Measurements from ENCODE around the gene OR4D10.

Gene OR4D10

DNA sequence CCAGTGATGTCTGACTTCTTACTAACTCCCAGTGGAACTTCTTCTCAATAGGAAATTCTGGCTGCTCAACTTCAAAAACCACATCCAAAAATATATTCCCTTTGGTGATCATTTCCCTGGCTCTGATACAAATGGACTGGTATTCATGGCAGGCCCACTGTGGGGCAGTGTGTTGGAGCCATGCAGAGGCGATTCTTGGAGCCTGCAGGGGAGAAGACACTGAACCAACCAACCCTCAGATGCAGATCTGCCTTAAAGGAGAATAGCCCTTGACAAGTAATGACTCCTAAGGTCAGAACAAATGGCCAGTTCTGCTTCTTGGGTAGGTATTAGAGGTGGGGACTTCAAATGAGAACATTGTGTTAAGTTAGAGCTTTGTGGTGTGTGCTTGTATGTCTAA lies 50.4 kb downstream of the OR4D10 start:
- Histone ChIP-seq H3K27ac (ENCODE audit: low read depth, low read length) (no peak overlapping the region), H3K9me3 (ENCODE audit: control insufficient read depth, insufficient read depth, low read depth, low read length) (no peaks in the 10 kb centered on the region), H3K9ac (ENCODE audit: low read length) (no peak overlapping the region), H3K4me1 (ENCODE audit: control insufficient read depth, insufficient read depth, low read length) (peaks cover 18% of the 10 kb centered on the region), H3K36me3 (ENCODE audit: control insufficient read depth, insufficient read depth, low read length) (no peaks in the 10 kb centered on the region), H3K4me3 (ENCODE audit: low read depth, low read length) (no peak overlapping the region), H3K27me3 (ENCODE audit: control insufficient read depth, insufficient read depth, low read length) (no peaks in the 10 kb centered on the region)

DNA sequence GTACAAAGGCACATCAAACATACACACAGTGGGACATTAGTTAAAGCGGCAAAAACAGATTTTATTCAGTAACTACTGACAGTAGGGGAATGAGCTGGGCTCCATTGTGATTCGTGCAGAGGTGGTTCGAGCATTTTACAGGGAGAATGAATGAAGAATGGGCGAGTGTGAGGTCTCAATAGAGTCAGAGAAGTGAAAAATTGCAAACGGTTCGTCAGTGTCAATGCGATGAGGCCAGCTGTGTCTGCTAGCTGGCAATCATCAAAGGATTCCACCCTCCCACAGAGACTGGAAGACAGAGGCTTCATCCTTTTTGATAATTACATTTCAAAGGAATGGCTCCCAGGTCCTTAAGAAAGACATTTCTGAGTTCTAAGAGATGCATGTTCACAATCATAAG lies 55.6 kb downstream of the OR4D10 start:
- H3K4me3 ChIP-seq (ENCODE audit: low read depth, low read length), result no peak overlapping the region; the same call in 1 of the 2 replicates
- peaks cover 25% of the 10 kb centered on the region for H3K4me1 ChIP-seq (ENCODE audit: control insufficient read depth, insufficient read depth, low read length)

More for the DNA sequence above, 55.6 kb downstream of the OR4D10 start:
- H3K9ac ChIP-seq (ENCODE audit: low read length), result no peak overlapping the region
- H3K36me3 ChIP-seq (ENCODE audit: control insufficient read depth, insufficient read depth, low read length), result no peaks in the 10 kb centered on the region
- no peaks in the 10 kb centered on the region for H3K9me3 ChIP-seq (ENCODE audit: control insufficient read depth, insufficient read depth, low read depth, low read length)
- H3K27ac ChIP-seq (ENCODE audit: low read depth, low read length), result no peak overlapping the region
- no peaks in the 10 kb centered on the region for H3K27me3 ChIP-seq (ENCODE audit: control insufficient read depth, insufficient read depth, low read length)
